Measurements from ENCODE around the gene PON2. TPM values are rescaled to one million over a fixed set of nuclear protein-coding genes. Genes with fewer than 3 reads are reported as not detected.

The PON2 gene
- total RNA-seq, 1 donor from 2014 or later = 91.6 TPM

- Mint-ChIP-seq H3K9me3 (ENCODE audit: low read depth) (peaks cover 4% of the 10 kb centered on the region), H3K27ac (ENCODE audit: unreplicated experiment) (no peak overlapping the region), H3K27me3 (ENCODE audit: low read depth) (no peaks in the 10 kb centered on the region), H3K4me3 (ENCODE audit: unreplicated experiment) (peak overlapping the region; percentile 77), H3K36me3 (ENCODE audit: low read depth) (peaks cover 8% of the 10 kb centered on the region), H3K4me1 (ENCODE audit: low read depth) (peaks cover 53% of the 10 kb centered on the region)
- TF ChIP-seq CTCF (IDR thresholded peaks at IDR 0.05) = no peak
- no peak for DNase-seq (ENCODE audit: low spot score)
Measured at GRCh38 chr7:95433129-95433528, 1.7 kb downstream of the PON2 start.

- Mint-ChIP-seq H3K36me3 (ENCODE audit: low read depth) (peaks cover 8% of the 10 kb centered on the region), H3K27me3 (ENCODE audit: low read depth) (no peaks in the 10 kb centered on the region), H3K9me3 (ENCODE audit: low read depth) (peaks cover 4% of the 10 kb centered on the region), H3K4me3 (ENCODE audit: unreplicated experiment) (peak overlapping the region; percentile 29), H3K27ac (ENCODE audit: unreplicated experiment) (no peak overlapping the region), H3K4me1 (ENCODE audit: low read depth) (peaks cover 53% of the 10 kb centered on the region)
- TF ChIP-seq CTCF (IDR thresholded peaks at IDR 0.05) = no peak
- no peak for DNase-seq (ENCODE audit: low spot score)
Measured at GRCh38 chr7:95432606-95433005, 2.2 kb downstream of the PON2 start.

GRCh38 chr7:95430864-95431263, 4.0 kb downstream of the PON2 start:
- H3K36me3 Mint-ChIP-seq (ENCODE audit: low read depth) = peaks cover 8% of the 10 kb centered on the region

DNA sequence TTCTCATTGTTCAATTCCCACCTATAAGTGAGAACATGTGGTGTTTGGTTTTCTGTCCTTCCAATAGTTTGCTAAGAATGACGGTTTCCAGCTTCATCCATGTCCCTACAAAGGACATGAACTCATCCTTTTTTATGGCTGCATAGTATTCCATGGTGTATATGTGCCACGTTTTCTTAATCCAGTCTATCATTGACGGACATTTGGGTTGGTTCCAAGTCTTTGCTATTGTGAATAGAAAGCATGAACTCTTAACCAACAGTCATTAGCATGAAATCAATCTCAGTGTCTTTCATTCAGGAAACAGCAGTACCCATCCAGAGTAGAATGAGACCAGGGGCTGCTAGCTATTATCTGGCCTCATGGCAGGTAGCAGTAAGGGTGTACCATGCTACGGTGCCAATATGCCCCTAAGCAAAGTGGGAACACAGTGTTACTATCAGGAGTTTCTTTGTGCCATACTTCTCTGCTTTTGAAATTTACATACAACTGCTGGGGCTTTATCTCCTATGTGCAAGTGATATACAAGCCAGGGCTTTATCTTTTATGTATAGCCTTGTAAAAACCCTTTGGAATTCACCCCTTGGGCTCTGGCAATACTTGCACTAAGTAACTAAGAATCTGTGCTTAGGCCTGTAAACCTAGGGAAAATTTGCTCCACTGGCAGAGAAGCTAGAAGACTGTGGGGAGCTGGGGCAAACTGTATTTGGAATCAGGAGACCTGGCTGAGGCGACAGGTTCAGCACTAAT, 5.4 kb downstream of the PON2 start:
- DNase-seq (ENCODE audit: low spot score) = no peak
- H3K36me3 Mint-ChIP-seq (ENCODE audit: low read depth) = peaks cover 8% of the 10 kb centered on the region
- H3K9me3 Mint-ChIP-seq (ENCODE audit: low read depth) = peaks cover 4% of the 10 kb centered on the region
- H3K4me1 Mint-ChIP-seq (ENCODE audit: low read depth) = peaks cover 49% of the 10 kb centered on the region
- no peak for TF ChIP-seq CTCF (IDR thresholded peaks at IDR 0.05)
- no peaks in the 10 kb centered on the region for H3K27me3 Mint-ChIP-seq (ENCODE audit: low read depth)
- H3K4me3 Mint-ChIP-seq (ENCODE audit: unreplicated experiment) = no peak overlapping the region
- H3K27ac Mint-ChIP-seq (ENCODE audit: unreplicated experiment) = no peak overlapping the region

More at GRCh38 chr7:95430864-95431263, 4.0 kb downstream of the PON2 start:
- Mint-ChIP-seq H3K27me3 (ENCODE audit: low read depth) (no peaks in the 10 kb centered on the region), H3K9me3 (ENCODE audit: low read depth) (peaks cover 4% of the 10 kb centered on the region), H3K4me3 (ENCODE audit: unreplicated experiment) (no peak overlapping the region), H3K27ac (ENCODE audit: unreplicated experiment) (peak overlapping the region; percentile 75), H3K4me1 (ENCODE audit: low read depth) (peaks cover 45% of the 10 kb centered on the region)
- no peak for DNase-seq (ENCODE audit: low spot score)
- TF ChIP-seq CTCF (IDR thresholded peaks at IDR 0.05) = no peak

DNA sequence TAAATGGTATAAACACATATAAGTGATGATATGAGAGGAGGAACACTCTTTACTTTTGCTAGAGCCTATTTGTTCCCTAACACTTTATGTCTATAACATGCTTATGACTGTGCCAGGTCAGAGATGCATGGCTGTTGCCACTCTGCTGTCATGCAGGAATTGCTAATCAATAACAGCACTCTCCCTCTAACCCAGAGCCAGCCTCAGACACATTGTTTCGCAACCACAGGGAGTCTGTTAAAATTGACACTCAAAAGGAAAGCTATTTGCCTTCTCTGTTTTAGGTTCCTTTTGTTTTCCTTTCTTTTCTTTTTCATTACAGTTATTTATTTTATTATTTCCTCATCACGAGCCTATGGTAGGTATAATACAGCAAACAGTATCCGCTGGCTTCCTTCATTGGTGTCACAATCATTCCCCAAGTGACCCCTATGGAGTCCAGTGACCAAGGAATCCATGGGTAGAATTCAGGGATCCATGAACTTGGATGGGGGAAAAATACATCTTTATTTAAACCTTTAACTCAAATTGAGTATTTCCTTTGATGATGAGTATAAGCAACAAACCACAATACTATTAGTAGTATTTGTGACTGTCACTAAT, 6.8 kb downstream of the PON2 start:
- no peaks in the 10 kb centered on the region for H3K27me3 Mint-ChIP-seq (ENCODE audit: low read depth)
- peaks cover 15% of the 10 kb centered on the region for H3K36me3 Mint-ChIP-seq (ENCODE audit: low read depth)
- no peak overlapping the region for H3K27ac Mint-ChIP-seq (ENCODE audit: unreplicated experiment)
- TF ChIP-seq CTCF (IDR thresholded peaks at IDR 0.05) = no peak
- no peak overlapping the region for H3K4me3 Mint-ChIP-seq (ENCODE audit: unreplicated experiment)
- no peak for DNase-seq (ENCODE audit: low spot score)
- H3K4me1 Mint-ChIP-seq (ENCODE audit: low read depth) = peaks cover 41% of the 10 kb centered on the region
- peaks cover 4% of the 10 kb centered on the region for H3K9me3 Mint-ChIP-seq (ENCODE audit: low read depth)
